Spleen (tissue), 11 donors: ENCODE measurements around the gene LRAT. TPM values are rescaled to one million over a fixed set of nuclear protein-coding genes. Genes with fewer than 3 reads are reported as not detected.

Experiments
- DNase-seq: peaks from one replicate; pipeline ENCODE4 v3.0.0-alpha.2; 2020
- H3K27ac ChIP-seq, 8 donors: fragments of 200-600 bp; sonication (generic) in 7 of 8; 1 replicate in 4 of 8; 2 replicates in 4 of 8; pipeline versions ENCODE4 v1.5.0 to v1.8.0; 2016 to 2021; ENCODE audit warnings: inconsistent platforms in 4 of 8, mild to moderate bottlenecking in 4 of 8, moderate library complexity in 1 of 8
- H3K27me3 ChIP-seq, 7 donors: fragments of 200-600 bp; sonication (generic) in 6 of 7; replicated peaks in 1 of 7; 1 replicate in 4 of 7; 2 replicates in 3 of 7; pipeline versions ENCODE4 v1.5.0 to v1.8.0; 2016 to 2021; ENCODE audit warnings: inconsistent platforms in 3 of 7, mild to moderate bottlenecking in 1 of 7
- H3K36me3 ChIP-seq, 6 donors: fragments of 200-600 bp; sonication (generic) in 5 of 6; 1 replicate in 4 of 6; 2 replicates in 2 of 6; pipeline versions ENCODE4 v1.5.0 to v1.8.0; 2016 to 2021; ENCODE audit warnings: inconsistent platforms in 2 of 6
- H3K4me1 ChIP-seq, 6 donors: fragments of 200-600 bp; sonication (generic) in 5 of 6; 1 replicate in 3 of 6; 2 replicates in 3 of 6; pipeline versions ENCODE4 v1.5.0 to v1.8.0; 2016 to 2021; ENCODE audit warnings: inconsistent platforms in 3 of 6
- H3K4me3 ChIP-seq, 8 donors: fragments of 200-600 bp; sonication (generic) in 7 of 8; 1 replicate in 4 of 8; 2 replicates in 4 of 8; pipeline versions ENCODE4 v1.5.0 to v1.8.0; 2016 to 2021; ENCODE audit warnings: inconsistent platforms in 4 of 8, mild to moderate bottlenecking in 4 of 8, moderate library complexity in 2 of 8
- H3K9me3 ChIP-seq, 8 donors: fragments of 200-600 bp; sonication (generic) in 7 of 8; 1 replicate in 4 of 8; 2 replicates in 4 of 8; pipeline versions ENCODE4 v1.5.0 to v1.8.0; 2016 to 2021; ENCODE audit warnings: inconsistent platforms in 4 of 8
- CTCF ChIP-seq, 11 experiments: fragments of 200-600 bp in 7 of 11; fragments of 450-650 bp in 4 of 11; sonication (generic) in 4 of 11; IDR thresholded peaks in 8 of 11; conservative IDR thresholded peaks in 3 of 11; 1 replicate in 7 of 11; 2 replicates in 4 of 11; pipeline versions ENCODE4 v1.4.0 to v1.8.0; 2016 to 2021; ENCODE audit warnings: antibody characterized with exemption in 11 of 11, inconsistent platforms in 4 of 11, mild to moderate bottlenecking in 1 of 11
- POLR2A ChIP-seq, 3 donors: fragments of 450-650 bp; IDR thresholded peaks; one replicate each; pipeline ENCODE4 v1.5.1; 2017; ENCODE audit warnings: antibody characterized with exemption in 3 of 3, mild to moderate bottlenecking in 1 of 3
- POLR2AphosphoS5 ChIP-seq, 3 donors: sonication (generic); formaldehyde crosslinking; IDR thresholded peaks; one replicate each; pipeline ENCODE4 v1.5.1; 2017; ENCODE audit warnings: antibody characterized with exemption in 3 of 3
- WGBS, 5 donors: extraction: QIAGEN DNeasy Blood & Tissue Kit in 3 of 5; methylation state at CpG; one replicate each; pipeline versions ENCODE4 v1.1.5 to v1.1.7; 2013 to 2018; 5-methylcytosine and 5-hydroxymethylcytosine counted together
- intact Hi-C: fragments of 100-400 bp; cut with DNase I; formaldehyde crosslinking; loops from one replicate; pipeline ENCODE4 v1.15.0; 2023; ENCODE audit warnings: low total_unique reads
- polyA plus RNA-seq, 3 donors: library from polyadenylated mRNA; stranded (reverse); fragments of 200-250 nt; gene quantifications; one replicate each; pipeline ENCODE4 v1.2.1, GENCODE V29; 2013
- total RNA-seq, 7 donors: library from RNA; depleted of rRNA in 3 of 7; stranded (reverse); fragments of >200 nt in 3 of 7; fragmentation: NEBNext Ultra II Directional in 4 of 7; extraction: Animal tissue kit (Norgen Biotek cat#: 25700) in 4 of 7; gene quantifications; one replicate each; pipeline versions ENCODE4 v1.1.0 to v1.2.1, GENCODE V29; 2016 to 2021
- donor health status: healthy with polysubstance abuse.
- donor health status: DM: no; HTN: no; CAD: no; lungs with moderate emphysema.
- donor health status: DM: no; HTN: no; CAD: no.
- donor health status: Bipolar disorder and iron deficiency.
- donor health status: healthy.
- donor health status: DM: no; HTN: no; CAD: no.
- donor health status: DM: yes; HTN: yes; CAD: no.

The LRAT gene
- total and polyA plus RNA-seq, 10 donors = 0.02 to 0.03 TPM; not detected in 8

GRCh38 chr4:154736770-154737169 is 7.0 kb upstream of the LRAT start:
- DNase-seq = no peak
- 46 to 87% (median 82%) methylated on average over 1 of the region's 1 CpG for WGBS, 5 donors
- Histone ChIP-seq H3K36me3 (no peaks in the 10 kb centered on the region), H3K27me3 (peaks cover 0 to 43% (median 6%) of the 10 kb centered on the region in 7 donors), H3K27ac (no peak overlapping the region), H3K4me1 (peaks cover 0 to 8% (median 7%) of the 10 kb centered on the region in 6 donors), H3K9me3 (no peaks in the 10 kb centered on the region), H3K4me3 (no peak overlapping the region)
- TF ChIP-seq POLR2A (IDR thresholded peaks at IDR 0.05) (no peak), POLR2AphosphoS5 (IDR thresholded peaks at IDR 0.05) (no peak), CTCF (IDR thresholded peaks at IDR 0.05 in 8 of 11, conservative IDR thresholded peaks at IDR 0.05 in 3 of 11) (no peak)
- intact Hi-C loops = no loop called here

- no peak for DNase-seq
- intact Hi-C loops = no loop called here
- H3K4me1 ChIP-seq = peaks cover 8 to 25% (median 23%) of the 10 kb centered on the region in 6 donors
- TF ChIP-seq CTCF (IDR thresholded peaks at IDR 0.05 in 8 of 11, conservative IDR thresholded peaks at IDR 0.05 in 3 of 11) = no peak
- no peak for TF ChIP-seq POLR2AphosphoS5 (IDR thresholded peaks at IDR 0.05)
- no peak for TF ChIP-seq POLR2A (IDR thresholded peaks at IDR 0.05)
- H3K27ac ChIP-seq = no peak overlapping the region
- peaks cover 0 to 53% (median 22%) of the 10 kb centered on the region in 7 donors for H3K27me3 ChIP-seq
- H3K36me3 ChIP-seq = no peaks in the 10 kb centered on the region
- WGBS, 5 donors = 15 to 40% (median 36%) methylated on average over 2 of the region's 2 CpGs
- no peaks in the 10 kb centered on the region for H3K9me3 ChIP-seq
- H3K4me3 ChIP-seq = no peak overlapping the region
These were observed 5.4 kb upstream of the LRAT start for GRCh38 chr4:154738426-154738825.

DNA sequence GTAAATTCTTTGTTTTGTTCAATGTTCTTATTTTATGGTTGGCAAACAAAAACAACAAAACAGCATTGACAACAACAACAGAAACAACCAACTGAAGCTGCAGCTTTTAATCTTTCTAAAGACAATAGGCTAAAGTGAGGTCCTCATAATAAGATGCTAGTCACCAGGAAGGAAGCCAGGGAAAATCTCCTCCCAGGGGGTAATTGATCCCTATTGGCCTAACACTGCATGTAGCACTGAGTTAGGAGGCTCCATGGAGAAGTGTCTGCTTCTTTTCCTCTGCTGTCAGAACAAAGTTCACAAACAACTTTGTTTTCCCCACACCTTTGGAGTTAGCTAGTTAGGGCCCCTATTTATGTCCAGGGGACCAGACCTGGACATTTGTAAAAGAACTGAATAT is 4.7 kb upstream of the LRAT start:
- no peak for DNase-seq
- peaks cover 0 to 55% (median 29%) of the 10 kb centered on the region in 7 donors for H3K27me3 ChIP-seq
- intact Hi-C loops = no loop called here
- no peak overlapping the region for H3K4me3 ChIP-seq
- no peaks in the 10 kb centered on the region for H3K36me3 ChIP-seq
- TF ChIP-seq POLR2A (IDR thresholded peaks at IDR 0.05) = no peak
- TF ChIP-seq POLR2AphosphoS5 (IDR thresholded peaks at IDR 0.05) = no peak
- no peak for TF ChIP-seq CTCF (IDR thresholded peaks at IDR 0.05 in 8 of 11, conservative IDR thresholded peaks at IDR 0.05 in 3 of 11)
- H3K9me3 ChIP-seq = no peaks in the 10 kb centered on the region
- H3K27ac ChIP-seq = no peak overlapping the region
- H3K4me1 ChIP-seq = peaks cover 11 to 32% (median 30%) of the 10 kb centered on the region in 6 donors

DNA sequence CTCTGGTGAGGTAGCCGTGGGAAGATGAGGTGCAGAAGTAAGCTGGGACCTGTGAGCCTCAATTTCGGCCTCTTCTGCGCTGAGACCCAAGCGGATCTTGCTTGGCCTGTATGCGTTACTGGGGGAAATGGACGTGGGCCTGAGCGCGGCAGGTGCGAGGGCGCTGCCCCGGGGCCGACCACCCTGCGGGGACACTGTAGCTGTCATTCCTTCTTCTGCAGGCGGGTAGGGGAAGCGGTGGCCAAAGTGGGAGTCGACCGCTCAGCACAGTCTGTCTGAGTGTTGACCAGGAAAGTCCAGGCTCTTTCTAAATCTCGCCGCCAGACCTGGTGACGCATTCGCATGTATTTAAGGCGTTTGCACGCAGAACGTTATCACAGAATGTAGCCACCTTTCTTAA is 3.3 kb upstream of the LRAT start:
- no peaks in the 10 kb centered on the region for H3K36me3 ChIP-seq
- H3K4me1 ChIP-seq = peaks cover 15 to 38% (median 35%) of the 10 kb centered on the region in 6 donors
- H3K9me3 ChIP-seq = no peaks in the 10 kb centered on the region
- 49 to 84% (median 74%) methylated on average over 21 to 24 of the region's 24 CpGs for WGBS, 5 donors
- H3K4me3 ChIP-seq = no peak overlapping the region
- no peak for DNase-seq
- TF ChIP-seq POLR2AphosphoS5 (IDR thresholded peaks at IDR 0.05) (no peak), POLR2A (IDR thresholded peaks at IDR 0.05) (no peak), CTCF (IDR thresholded peaks at IDR 0.05 in 8 of 11, conservative IDR thresholded peaks at IDR 0.05 in 3 of 11) (no peak)
- intact Hi-C loops = no loop called here
- H3K27ac ChIP-seq = no peak overlapping the region
- H3K27me3 ChIP-seq = peaks cover 0 to 69% (median 41%) of the 10 kb centered on the region in 7 donors
